IPS-20b (cell line): ENCODE data around the gene DNAJC6.
"Not testable (repeated sequence)": the region's sequence is repeated elsewhere in the genome, so short reads cannot be mapped to it uniquely, and the experiment has no call there.

Experiments used
- H3K27ac ChIP-seq: one replicate; pipeline ENCODE4 v1.5.1; 2013; ENCODE audit warnings: low read length
- H3K27me3 ChIP-seq: 2 replicates; pipeline ENCODE4 v1.6.1; 2013; ENCODE audit warnings: mild to moderate bottlenecking, low read length, inconsistent platforms; ENCODE audit not compliant: insufficient read depth
- H3K36me3 ChIP-seq: 2 replicates; pipeline ENCODE4 v1.6.1; 2013; ENCODE audit warnings: low read depth, mild to moderate bottlenecking, inconsistent platforms, low read length, moderate library complexity; ENCODE audit not compliant: insufficient read depth
- H3K4me1 ChIP-seq: 2 replicates; pipeline ENCODE4 v1.6.1; 2013; ENCODE audit warnings: mild to moderate bottlenecking, control low read depth, inconsistent platforms, low read length, moderate library complexity; ENCODE audit not compliant: insufficient read depth
- H3K4me3 ChIP-seq: 2 replicates; pipeline ENCODE4 v1.5.1; 2013; ENCODE audit warnings: mild to moderate bottlenecking, low read length, inconsistent platforms
- H3K9ac ChIP-seq: 2 replicates; pipeline ENCODE4 v1.6.1; 2013; ENCODE audit warnings: low read depth, mild to moderate bottlenecking, inconsistent platforms, low read length, moderate library complexity
- H3K9me3 ChIP-seq: 2 replicates; pipeline ENCODE4 v1.6.1; 2013; ENCODE audit warnings: mild to moderate bottlenecking, low read depth, low read length, inconsistent platforms; ENCODE audit not compliant: insufficient read depth

DNAJC6 gene

GRCh38 chr1:65362545-65362944, 53.2 kb downstream of the DNAJC6 start:
- no peaks in the 10 kb centered on the region for H3K36me3 ChIP-seq
- H3K27me3 ChIP-seq = no peaks in the 10 kb centered on the region
- no peak overlapping the region for H3K9ac ChIP-seq
- H3K4me3 ChIP-seq = no peak overlapping the region
- peaks cover 3% of the 10 kb centered on the region; the same call in 1 of the 2 replicates for H3K4me1 ChIP-seq
- no peaks in the 10 kb centered on the region for H3K9me3 ChIP-seq
- no peak overlapping the region for H3K27ac ChIP-seq

GRCh38 chr1:65363484-65363883, 54.1 kb downstream of the DNAJC6 start:
- Histone ChIP-seq H3K36me3 (no peaks in the 10 kb centered on the region), H3K4me1 (peaks cover 3% of the 10 kb centered on the region; the same call in 1 of the 2 replicates), H3K27me3 (no peaks in the 10 kb centered on the region)

GRCh38 chr1:65368403-65368802, 59.1 kb downstream of the DNAJC6 start:
- no peak overlapping the region for H3K4me3 ChIP-seq
- H3K4me1 ChIP-seq = peaks cover 3% of the 10 kb centered on the region; the same call in 1 of the 2 replicates
- no peaks in the 10 kb centered on the region for H3K36me3 ChIP-seq
- no peak overlapping the region for H3K9ac ChIP-seq
- no peaks in the 10 kb centered on the region for H3K9me3 ChIP-seq
- no peak overlapping the region for H3K27ac ChIP-seq
- no peaks in the 10 kb centered on the region for H3K27me3 ChIP-seq

More at GRCh38 chr1:65363484-65363883, 54.1 kb downstream of the DNAJC6 start:
- Histone ChIP-seq H3K27ac (no peak overlapping the region), H3K4me3 (no peak overlapping the region), H3K9me3 (no peaks in the 10 kb centered on the region), H3K9ac (no peak overlapping the region)

- no peaks in the 10 kb centered on the region for H3K4me1 ChIP-seq
- H3K36me3 ChIP-seq = no peaks in the 10 kb centered on the region
- no peak overlapping the region for H3K9ac ChIP-seq
- no peaks in the 10 kb centered on the region for H3K27me3 ChIP-seq
- H3K9me3 ChIP-seq = no peaks in the 10 kb centered on the region
- no peak overlapping the region for H3K27ac ChIP-seq
- H3K4me3 ChIP-seq = no peak overlapping the region
Observed at GRCh38 chr1:65371544-65371943, 62.2 kb downstream of the DNAJC6 start.

- Histone ChIP-seq H3K4me1 (no peaks in the 10 kb centered on the region), H3K27ac (no peak overlapping the region), H3K4me3 (no peak overlapping the region), H3K27me3 (no peaks in the 10 kb centered on the region), H3K9me3 (no peaks in the 10 kb centered on the region), H3K9ac (no peak overlapping the region), H3K36me3 (no peaks in the 10 kb centered on the region)
Observed at GRCh38 chr1:65372557-65372956, 63.2 kb downstream of the DNAJC6 start.

GRCh38 chr1:65377496-65378246, 68.3 kb downstream of the DNAJC6 start:
- Histone ChIP-seq H3K27me3 (no peaks in the 10 kb centered on the region), H3K4me3 (no peak overlapping the region), H3K36me3 (no peaks in the 10 kb centered on the region), H3K4me1 (no peaks in the 10 kb centered on the region), H3K9me3 (no peaks in the 10 kb centered on the region), H3K9ac (no peak overlapping the region), H3K27ac (no peak overlapping the region)

GRCh38 chr1:65378247-65378946, 69.1 kb downstream of the DNAJC6 start:
- H3K27me3 ChIP-seq = no peaks in the 10 kb centered on the region
- no peak overlapping the region for H3K4me3 ChIP-seq
- no peaks in the 10 kb centered on the region for H3K36me3 ChIP-seq
- H3K9ac ChIP-seq = no peak overlapping the region
- H3K4me1 ChIP-seq = no peaks in the 10 kb centered on the region
- H3K27ac ChIP-seq = no peak overlapping the region
- no peaks in the 10 kb centered on the region for H3K9me3 ChIP-seq

- not testable (repeated sequence) for H3K9ac ChIP-seq, H3K4me1 ChIP-seq, H3K27ac ChIP-seq, H3K36me3 ChIP-seq, H3K27me3 ChIP-seq, H3K4me3 ChIP-seq, H3K9me3 ChIP-seq
Observed at GRCh38 chr1:65384426-65384825, 75.1 kb downstream of the DNAJC6 start.

- Histone ChIP-seq H3K4me3 (no peak overlapping the region), H3K36me3 (no peaks in the 10 kb centered on the region), H3K4me1 (no peaks in the 10 kb centered on the region), H3K27me3 (no peaks in the 10 kb centered on the region), H3K9me3 (no peaks in the 10 kb centered on the region), H3K27ac (no peak overlapping the region), H3K9ac (no peak overlapping the region)
Observed at GRCh38 chr1:65386439-65386838, 77.1 kb downstream of the DNAJC6 start.

GRCh38 chr1:65387821-65388220, 78.5 kb downstream of the DNAJC6 start:
- Histone ChIP-seq H3K9ac (no peak overlapping the region), H3K27ac (no peak overlapping the region), H3K27me3 (no peaks in the 10 kb centered on the region), H3K4me3 (no peak overlapping the region), H3K4me1 (no peaks in the 10 kb centered on the region), H3K36me3 (no peaks in the 10 kb centered on the region), H3K9me3 (no peaks in the 10 kb centered on the region)

- no peaks in the 10 kb centered on the region for H3K36me3 ChIP-seq
- no peaks in the 10 kb centered on the region for H3K4me1 ChIP-seq
- no peaks in the 10 kb centered on the region for H3K27me3 ChIP-seq
- H3K4me3 ChIP-seq = no peak overlapping the region
- no peak overlapping the region for H3K9ac ChIP-seq
- H3K27ac ChIP-seq = no peak overlapping the region
- H3K9me3 ChIP-seq = no peaks in the 10 kb centered on the region
Observed at GRCh38 chr1:65388908-65389695, 79.8 kb downstream of the DNAJC6 start.
